ENCODE results near the gene C1QTNF4.

The C1QTNF4 gene

DNA sequence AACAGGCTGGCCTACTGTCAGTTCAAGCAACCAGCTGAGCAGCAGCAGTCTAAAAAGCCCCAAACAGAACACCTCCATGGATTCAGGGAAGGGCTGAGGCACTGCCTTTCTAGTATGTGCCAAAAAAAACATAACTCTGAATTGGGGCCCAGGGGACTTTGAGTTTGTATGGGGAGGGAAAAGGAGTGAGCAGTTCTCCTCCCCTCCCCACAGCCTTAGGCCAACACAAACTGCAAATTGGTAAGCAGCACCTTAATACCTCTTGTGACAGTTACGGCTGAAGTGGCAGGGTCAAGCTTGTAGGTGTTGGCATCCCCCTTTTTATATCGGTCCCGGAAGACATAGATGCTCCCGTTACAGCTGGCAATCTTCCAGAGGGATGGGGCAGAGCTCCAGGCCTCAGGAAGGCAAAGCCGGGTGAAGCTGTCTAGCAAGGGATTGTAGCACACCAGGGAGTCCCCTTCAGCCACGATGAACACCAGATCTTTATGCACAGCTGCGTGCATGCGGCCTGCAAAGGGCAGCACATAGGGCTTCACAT lies 21.4 kb downstream of the C1QTNF4 start:
- TF ChIP-seq, protein P1, sequence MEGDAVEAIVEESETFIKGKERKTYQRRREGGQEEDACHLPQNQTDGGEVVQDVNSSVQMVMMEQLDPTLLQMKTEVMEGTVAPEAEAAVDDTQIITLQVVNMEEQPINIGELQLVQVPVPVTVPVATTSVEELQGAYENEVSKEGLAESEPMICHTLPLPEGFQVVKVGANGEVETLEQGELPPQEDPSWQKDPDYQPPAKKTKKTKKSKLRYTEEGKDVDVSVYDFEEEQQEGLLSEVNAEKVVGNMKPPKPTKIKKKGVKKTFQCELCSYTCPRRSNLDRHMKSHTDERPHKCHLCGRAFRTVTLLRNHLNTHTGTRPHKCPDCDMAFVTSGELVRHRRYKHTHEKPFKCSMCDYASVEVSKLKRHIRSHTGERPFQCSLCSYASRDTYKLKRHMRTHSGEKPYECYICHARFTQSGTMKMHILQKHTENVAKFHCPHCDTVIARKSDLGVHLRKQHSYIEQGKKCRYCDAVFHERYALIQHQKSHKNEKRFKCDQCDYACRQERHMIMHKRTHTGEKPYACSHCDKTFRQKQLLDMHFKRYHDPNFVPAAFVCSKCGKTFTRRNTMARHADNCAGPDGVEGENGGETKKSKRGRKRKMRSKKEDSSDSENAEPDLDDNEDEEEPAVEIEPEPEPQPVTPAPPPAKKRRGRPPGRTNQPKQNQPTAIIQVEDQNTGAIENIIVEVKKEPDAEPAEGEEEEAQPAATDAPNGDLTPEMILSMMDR (IDR thresholded peaks at IDR 0.05; ENCODE audit: low read depth, low read length): no peak
- no peak overlapping the region for H3K4me3 ChIP-seq (ENCODE audit: low read depth, low read length)

DNA sequence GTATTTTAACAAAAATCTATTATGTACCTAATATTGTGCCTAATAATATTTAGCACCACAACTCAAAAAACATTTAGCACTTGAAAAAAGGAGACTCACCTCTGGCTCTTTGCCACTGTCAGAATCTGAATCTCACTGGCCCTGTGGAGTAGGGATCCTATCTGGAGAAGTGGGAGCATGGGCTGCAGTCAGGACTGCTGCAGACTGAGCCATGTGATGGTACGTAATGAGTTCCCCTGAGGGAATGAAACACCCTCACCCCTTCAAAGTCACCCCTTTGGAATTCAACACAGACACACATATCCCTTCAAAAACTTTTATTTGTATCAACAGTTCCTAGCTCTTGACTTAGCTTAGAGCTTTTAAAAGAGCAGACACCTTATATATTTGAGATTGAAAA lies 22.3 kb downstream of the C1QTNF4 start:
- H3K4me3 ChIP-seq (ENCODE audit: low read depth, low read length): no peak overlapping the region
- TF ChIP-seq, protein P1 (IDR thresholded peaks at IDR 0.05; ENCODE audit: low read depth, low read length): no peak

DNA sequence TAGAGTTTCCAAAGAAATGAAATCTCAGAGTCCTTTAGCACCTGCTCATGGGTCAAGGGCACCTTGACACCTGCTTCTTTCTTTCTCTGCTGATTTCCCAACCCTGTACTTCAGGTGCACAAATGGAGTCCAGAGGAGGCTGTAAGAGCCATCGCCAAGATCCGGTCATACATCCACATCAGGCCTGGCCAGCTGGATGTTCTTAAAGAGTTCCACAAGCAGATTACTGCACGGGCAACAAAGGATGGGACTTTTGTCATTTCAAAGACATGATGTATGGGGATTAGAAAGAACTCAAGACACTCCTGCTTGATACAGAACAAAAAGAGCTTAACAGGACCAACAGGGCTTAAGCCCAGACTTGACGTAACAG lies 22.9 kb downstream of the C1QTNF4 start:
- no peak overlapping the region for H3K4me3 ChIP-seq (ENCODE audit: low read depth, low read length)

DNA sequence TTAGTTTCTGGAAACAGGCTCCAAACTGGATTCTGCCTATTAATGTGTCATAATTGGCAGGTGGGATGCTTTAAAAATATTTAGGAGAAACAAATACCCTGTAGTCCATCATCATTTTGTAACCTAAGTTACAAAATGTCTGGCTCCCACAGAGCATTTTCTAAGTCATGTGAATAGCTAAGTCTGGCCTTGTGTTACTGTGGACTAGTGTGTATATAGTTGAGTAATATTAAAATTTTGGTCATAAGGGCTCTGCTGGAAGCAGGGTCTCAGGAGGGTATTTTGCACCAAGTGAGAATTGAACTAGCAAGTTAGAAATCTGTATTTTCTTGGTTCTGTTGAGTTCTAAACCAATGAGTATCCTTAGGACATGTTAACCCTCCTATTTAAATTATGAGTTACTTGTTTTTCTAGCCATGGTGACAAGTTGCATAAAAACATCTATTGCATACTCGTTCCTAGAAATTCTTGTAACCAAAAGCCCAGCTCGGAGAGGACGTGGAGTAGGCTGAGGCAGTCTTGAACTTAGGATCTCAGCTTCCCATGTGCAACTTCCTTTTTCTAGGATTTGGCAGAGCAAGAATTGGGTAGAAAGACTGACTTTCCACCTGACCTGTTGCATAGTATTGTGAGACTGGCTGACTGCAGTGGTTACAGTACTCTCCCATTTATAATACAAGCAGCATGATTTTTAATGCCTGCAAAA lies 23.4 kb downstream of the C1QTNF4 start:
- TF ChIP-seq, protein P1 (IDR thresholded peaks at IDR 0.05; ENCODE audit: low read depth, low read length): no peak
- H3K4me3 ChIP-seq (ENCODE audit: low read depth, low read length): no peak overlapping the region

More for the DNA sequence above, 22.9 kb downstream of the C1QTNF4 start:
- TF ChIP-seq, protein P1 (IDR thresholded peaks at IDR 0.05; ENCODE audit: low read depth, low read length): no peak

DNA sequence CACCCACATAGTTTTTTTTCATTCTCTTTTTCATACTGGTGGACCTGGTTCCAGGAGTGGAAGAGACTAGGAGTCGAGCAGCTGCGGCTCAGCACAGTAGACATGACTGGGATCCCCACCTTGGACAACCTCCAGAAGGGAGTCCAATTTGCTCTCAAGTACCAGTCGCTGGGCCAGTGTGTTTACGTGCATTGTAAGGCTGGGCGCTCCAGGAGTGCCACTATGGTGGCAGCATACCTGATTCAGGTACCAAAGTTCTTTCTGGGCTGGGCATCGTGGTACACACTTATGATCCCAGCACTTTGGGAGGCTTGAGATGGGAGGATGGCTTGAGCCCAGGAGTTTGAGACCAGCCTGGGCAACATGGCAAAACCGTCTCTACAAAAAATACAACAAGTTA lies 24.6 kb downstream of the C1QTNF4 start:
- TF ChIP-seq, protein P1 (IDR thresholded peaks at IDR 0.05; ENCODE audit: low read depth, low read length): no peak
- no peak overlapping the region for H3K4me3 ChIP-seq (ENCODE audit: low read depth, low read length)

DNA sequence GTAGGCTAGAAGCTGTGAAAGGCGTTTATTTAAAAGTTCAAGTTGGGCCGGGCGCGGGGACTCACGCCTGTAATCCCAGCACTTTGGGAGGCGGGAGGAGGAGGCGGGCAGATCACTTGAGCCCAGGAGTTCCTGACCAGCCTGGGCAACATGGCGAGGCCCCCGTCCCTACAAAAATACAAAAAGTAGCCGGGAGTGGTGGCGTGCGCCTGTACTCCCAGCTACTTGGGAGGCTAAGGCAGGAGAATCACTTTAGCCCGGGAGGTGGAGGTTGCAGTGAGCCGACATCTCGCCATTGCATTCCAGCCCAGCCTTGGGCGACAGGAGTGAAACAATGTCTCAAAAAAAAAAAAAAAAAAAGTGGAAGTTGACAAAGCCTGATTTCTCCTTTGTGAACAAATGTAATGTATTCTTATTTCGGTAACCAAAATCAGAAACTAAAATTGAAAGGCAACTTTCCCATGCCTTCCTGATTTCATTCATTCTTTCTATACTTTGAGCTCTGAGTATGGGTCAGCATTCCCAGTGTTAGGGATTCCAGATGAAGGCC lies 28.0 kb downstream of the C1QTNF4 start:
- TF ChIP-seq, protein P1 (IDR thresholded peaks at IDR 0.05; ENCODE audit: low read depth, low read length): no peak
- H3K4me3 ChIP-seq (ENCODE audit: low read depth, low read length): peak overlapping the region; percentile 89

All from WI38 (cell line).